Muscle layer of colon (tissue), 2 donors: ENCODE data around the gene APOM.

Experiments
- H3K27ac ChIP-seq: one replicate; pipeline ENCODE4 v1.7.0; 2013; ENCODE audit warnings: low read depth, mild to moderate bottlenecking, low read length, moderate library complexity
- H3K27me3 ChIP-seq, 2 donors: one replicate each; pipeline ENCODE4 v1.7.0; 2013; ENCODE audit warnings: low read length in 2 of 2, mild to moderate bottlenecking in 2 of 2; ENCODE audit not compliant: insufficient read depth in 2 of 2, control insufficient read depth in 1 of 2
- H3K36me3 ChIP-seq: one replicate; pipeline ENCODE4 v1.7.0; 2013; ENCODE audit warnings: mild to moderate bottlenecking, low read length; ENCODE audit not compliant: insufficient read depth
- H3K4me1 ChIP-seq: one replicate; pipeline ENCODE4 v1.7.0; 2013; ENCODE audit warnings: mild to moderate bottlenecking, low read length; ENCODE audit not compliant: insufficient read depth
- H3K4me3 ChIP-seq, 2 donors: one replicate each; pipeline ENCODE4 v1.7.0; 2013; ENCODE audit warnings: low read length in 2 of 2, low read depth in 1 of 2, mild to moderate bottlenecking in 1 of 2, moderate library complexity in 1 of 2
- H3K9ac ChIP-seq: one replicate; pipeline ENCODE4 v1.7.0; 2013; ENCODE audit warnings: low read length
- H3K9me3 ChIP-seq: one replicate; pipeline ENCODE4 v1.7.0; 2013; ENCODE audit warnings: mild to moderate bottlenecking, low read length
- donor health status: abdominal sarcoma.
- donor health status: Adenocarcinoma of cecum.

The APOM gene

DNA sequence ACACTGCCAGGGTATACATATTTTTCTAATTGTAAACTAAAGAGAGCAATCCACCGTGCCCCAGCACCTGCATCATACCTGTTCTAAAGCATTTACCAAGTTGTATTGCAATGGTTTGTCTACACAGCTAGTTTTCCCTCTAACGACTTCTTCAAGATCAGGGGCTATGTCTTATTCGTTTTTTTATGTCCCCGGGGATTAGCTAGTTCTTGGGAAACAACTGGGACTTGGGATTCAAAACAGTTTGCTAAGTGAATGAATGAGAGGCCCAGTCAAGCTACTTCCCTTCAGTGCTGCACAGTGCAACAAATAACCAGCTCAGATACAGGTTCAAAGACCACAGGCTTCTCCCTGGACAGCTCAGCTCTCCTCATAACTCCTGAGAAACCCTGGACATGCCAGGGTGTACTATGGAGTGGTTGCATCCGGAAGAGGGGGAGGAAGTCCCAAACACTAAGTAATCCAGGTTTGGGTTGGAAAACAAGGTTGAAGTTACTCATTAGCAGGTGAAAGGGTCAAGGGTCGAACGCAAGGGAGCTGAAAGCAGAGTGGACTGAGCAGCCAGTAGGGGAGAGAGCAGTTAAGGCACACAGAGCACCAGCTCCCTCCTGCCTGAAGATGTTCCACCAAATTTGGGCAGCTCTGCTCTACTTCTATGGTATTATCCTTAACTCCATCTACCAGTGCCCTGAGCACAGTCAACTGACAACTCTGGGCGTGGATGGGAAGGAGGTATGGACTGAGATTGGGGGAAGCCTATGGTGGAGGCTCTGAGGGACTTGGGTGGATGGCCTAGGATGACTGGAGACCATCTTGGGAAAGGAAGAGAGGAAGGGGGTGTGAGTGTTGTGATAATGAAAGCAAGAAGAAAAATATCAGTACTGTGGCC, at the start of gene APOM:
APOM (plus strand) TSS at position 546 of the 889 bp plus-strand sequence; CDS start at position 619, 73 bp downstream.
- peaks cover 51% of the 10 kb centered on the region for H3K4me1 ChIP-seq
- peaks cover 14% of the 10 kb centered on the region for H3K36me3 ChIP-seq
- no peaks in the 10 kb centered on the region for H3K27me3 ChIP-seq
- H3K4me3 ChIP-seq = no peak within 1 kb of the TSS
- no peak within 1 kb of the TSS for H3K27ac ChIP-seq
- H3K9me3 ChIP-seq = no peaks in the 10 kb centered on the region
- H3K9ac ChIP-seq = no peak within 1 kb of the TSS

DNA sequence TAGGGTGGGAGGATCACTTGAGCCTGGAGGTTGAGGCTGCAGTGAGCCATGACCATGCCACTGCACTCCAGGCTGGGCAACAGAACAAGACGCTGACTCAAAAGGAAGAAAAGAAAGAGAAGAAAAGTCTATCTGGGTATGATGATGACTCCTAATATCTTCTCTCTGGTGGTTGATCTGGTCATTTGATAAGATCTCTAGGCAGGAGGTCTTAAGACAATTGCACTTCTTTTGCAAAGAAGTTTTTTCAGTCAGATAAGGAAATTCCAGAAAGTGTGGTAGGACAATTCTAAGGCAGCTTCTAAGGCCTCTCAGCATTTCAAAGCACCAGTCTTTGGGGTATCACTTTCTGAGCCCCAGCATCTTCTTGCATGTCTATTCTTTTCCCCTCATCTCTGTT, 48.4 kb upstream of the APOM start:
- no peaks in the 10 kb centered on the region for H3K27me3 ChIP-seq
- H3K27ac ChIP-seq = no peak overlapping the region
- H3K4me3 ChIP-seq = no peak overlapping the region
- no peaks in the 10 kb centered on the region for H3K4me1 ChIP-seq
- no peak overlapping the region for H3K9ac ChIP-seq
- no peaks in the 10 kb centered on the region for H3K36me3 ChIP-seq
- H3K9me3 ChIP-seq = no peaks in the 10 kb centered on the region

DNA sequence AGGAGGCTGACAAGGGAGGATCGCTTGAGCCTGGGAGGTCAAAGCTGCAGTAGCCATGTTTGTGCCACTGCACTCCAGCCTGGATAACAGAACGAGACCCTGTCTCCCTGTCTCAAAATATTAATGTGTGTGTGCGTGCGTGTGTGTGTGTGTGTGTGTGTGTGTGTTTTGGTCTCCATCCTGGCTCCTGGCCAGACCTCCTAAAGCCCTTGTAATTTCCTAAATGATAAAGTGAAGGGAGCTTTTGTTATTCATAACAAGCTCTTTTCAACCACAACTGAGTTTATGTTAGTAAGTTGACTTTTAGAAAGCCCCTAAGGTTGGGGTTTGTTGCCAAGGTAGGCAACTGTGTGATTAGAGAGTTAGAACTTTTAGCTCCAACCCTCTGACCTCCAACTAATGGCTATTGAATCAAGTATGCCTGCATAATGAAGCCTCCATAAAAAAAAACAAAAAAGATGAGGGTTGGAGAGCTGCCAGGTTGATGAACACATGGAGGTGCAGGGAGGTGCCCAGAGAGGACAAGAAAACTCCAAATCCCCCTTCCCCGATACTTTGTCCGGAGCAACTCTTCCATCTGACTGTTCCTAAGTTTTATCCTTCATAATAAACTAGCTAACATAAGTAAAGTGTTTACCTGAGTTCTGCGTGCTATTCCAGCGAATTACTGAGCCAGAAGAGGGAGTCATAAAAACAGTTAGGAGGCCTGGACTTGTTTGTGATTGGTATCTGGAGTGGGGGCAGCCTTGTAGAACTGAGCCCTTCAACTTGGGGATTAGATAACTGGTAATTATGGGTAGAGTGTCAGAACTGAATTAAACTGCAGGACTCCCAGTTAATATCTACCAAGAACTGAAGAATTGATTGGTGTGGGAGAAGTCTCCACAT, 45.9 kb upstream of the APOM start:
- no peaks in the 10 kb centered on the region for H3K27me3 ChIP-seq
- H3K4me1 ChIP-seq = no peaks in the 10 kb centered on the region
- no peak overlapping the region for H3K4me3 ChIP-seq
- no peaks in the 10 kb centered on the region for H3K9me3 ChIP-seq
- H3K27ac ChIP-seq = no peak overlapping the region
- no peaks in the 10 kb centered on the region for H3K36me3 ChIP-seq
- H3K9ac ChIP-seq = no peak overlapping the region

DNA sequence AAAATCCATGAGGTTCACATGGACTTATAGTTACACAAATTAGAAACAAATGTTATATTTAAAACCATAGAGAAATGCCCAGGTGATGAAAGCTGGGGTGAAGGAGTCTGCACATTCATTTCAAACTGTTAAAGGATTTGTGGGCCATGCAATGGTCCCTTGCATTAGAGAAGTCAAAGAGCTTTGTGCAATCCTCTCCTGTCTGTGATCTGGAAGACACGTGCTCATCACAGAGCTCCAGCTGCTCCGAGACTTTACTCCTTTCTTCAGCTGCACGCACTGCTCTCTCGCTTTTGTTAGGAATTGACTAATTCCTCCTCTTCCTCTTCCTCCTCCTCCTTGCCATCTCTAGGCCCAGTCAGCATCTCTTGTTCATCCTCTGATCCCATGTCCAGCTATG, 44.7 kb upstream of the APOM start:
- H3K4me3 ChIP-seq = no peak overlapping the region
- H3K27me3 ChIP-seq = no peaks in the 10 kb centered on the region
- H3K27ac ChIP-seq = no peak overlapping the region
- H3K9me3 ChIP-seq = no peaks in the 10 kb centered on the region
- no peak overlapping the region for H3K9ac ChIP-seq
- no peaks in the 10 kb centered on the region for H3K4me1 ChIP-seq
- H3K36me3 ChIP-seq = no peaks in the 10 kb centered on the region

DNA sequence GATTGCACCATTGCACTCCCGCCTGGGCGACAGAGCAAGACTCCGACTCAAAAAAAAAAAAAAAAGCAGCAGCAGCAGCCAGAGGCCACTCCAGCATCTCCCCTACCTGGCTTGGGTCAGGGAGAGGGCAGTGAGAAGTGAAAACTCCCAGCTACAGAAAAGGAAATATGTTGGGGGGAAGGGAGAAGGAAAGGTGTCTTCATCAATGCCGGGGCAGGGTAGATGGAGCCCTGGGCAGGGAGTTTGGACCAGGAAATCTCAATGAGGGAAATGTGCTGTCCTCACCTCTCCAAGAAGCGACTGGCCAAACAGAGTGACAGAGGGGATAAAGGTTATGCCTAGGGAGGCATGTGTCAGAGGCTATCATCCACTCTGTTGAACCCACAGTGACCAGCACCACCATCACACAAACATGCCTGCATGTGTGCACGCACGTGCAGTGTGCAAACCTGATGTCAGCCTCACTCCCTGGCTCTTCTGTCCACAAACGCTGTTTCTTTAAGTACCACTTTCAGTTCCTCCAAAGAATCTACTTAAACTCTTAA, 41.5 kb upstream of the APOM start:
- Histone ChIP-seq H3K36me3 (no peaks in the 10 kb centered on the region), H3K9me3 (no peaks in the 10 kb centered on the region), H3K27me3 (no peaks in the 10 kb centered on the region), H3K9ac (no peak overlapping the region), H3K27ac (no peak overlapping the region), H3K4me1 (no peaks in the 10 kb centered on the region), H3K4me3 (no peak overlapping the region)

DNA sequence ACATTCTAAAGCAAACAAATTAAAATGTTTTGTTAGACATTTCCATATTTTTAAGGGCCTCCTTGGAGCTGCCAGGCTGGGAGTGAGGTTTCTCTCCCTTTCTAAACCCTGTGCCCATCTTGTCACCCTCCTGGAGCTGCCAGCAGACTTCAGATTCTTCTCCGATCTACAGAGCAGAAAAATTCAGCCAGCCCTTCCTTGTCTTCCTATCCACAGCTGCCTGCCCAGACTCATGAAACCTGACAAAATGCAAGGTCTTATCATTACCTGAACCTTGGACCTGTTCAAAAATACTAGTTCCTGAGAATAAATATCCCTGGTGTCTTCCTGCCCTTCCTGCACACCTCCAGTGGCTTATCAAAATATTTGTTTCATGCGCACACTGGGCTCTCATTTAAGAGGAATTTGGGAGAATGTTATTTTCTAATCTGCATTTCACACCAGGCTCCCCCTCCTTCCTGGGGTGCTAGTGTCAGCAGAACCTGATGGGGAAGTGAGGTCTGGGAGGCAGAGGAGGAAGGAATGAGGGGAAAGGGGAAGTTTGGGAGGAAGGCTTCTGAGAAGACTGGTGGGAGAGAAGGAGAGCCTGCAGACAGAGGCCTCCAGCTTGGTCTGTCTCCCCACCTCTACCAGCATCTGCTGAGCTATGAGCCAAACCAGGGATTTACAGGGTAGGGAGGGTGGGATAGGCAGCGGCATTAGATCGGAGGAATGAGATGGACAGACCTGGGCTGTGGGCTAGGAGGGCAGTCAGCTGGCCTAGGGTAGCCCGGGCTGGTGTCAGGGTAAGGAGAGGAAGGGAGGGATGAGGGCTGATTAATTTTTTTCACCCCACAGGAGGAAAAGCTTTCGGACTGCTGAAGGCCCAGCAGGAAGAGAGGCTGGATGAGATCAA, 40.8 kb upstream of the APOM start, which contains the start of gene AIF1:
AIF1 (plus strand) TSS at position 551 of the 895 bp plus-strand sequence; CDS start at position 647, 96 bp downstream.
- Histone ChIP-seq H3K4me1 (no peaks in the 10 kb centered on the region), H3K27me3 (no peaks in the 10 kb centered on the region), H3K4me3 (no peak within 1 kb of the TSS), H3K27ac (peak within 1 kb of the TSS; percentile 24), H3K9me3 (no peaks in the 10 kb centered on the region), H3K36me3 (no peaks in the 10 kb centered on the region), H3K9ac (no peak within 1 kb of the TSS)

DNA sequence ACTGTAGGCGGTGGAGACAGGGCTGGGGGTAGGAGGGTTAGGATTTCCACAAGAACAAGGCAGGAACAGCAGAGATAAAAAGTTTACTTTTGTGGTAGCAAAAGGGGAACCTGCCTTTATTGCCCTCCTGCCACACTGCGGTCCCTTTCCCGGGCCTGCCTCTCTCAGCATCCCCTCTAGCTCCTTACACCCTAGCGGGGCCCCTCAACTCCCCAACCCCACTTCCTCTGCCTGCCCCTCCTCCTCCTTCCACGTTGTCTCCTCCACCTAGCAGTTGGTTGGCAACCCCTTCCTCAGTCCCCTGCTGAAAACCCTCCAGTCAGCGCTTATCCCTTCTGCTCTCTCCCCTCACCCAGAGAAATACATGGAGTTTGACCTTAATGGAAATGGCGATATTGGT, 39.9 kb upstream of the APOM start:
- Histone ChIP-seq H3K9ac (no peak overlapping the region), H3K4me3 (no peak overlapping the region), H3K27ac (peak overlapping the region; percentile 19)

DNA sequence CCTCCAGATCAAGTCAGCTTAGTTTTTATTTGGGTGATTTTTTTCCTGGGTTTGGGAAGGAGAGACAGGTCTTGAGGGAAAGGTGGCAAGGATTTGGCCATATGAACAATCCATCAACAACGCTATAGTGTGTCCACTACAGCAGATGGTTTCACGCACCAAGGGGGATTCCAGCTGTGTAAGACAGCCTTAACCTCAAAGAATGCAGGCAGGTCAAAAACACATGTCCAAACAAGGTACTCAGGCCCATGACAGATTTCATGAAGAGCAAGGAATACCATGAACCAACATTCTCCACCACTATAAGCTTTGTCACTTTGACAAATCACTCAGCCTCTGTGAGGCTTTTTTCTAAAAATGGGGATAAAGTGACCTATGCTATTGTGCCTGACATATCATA, 38.7 kb upstream of the APOM start:
- Histone ChIP-seq H3K4me3 (no peak overlapping the region), H3K27ac (no peak overlapping the region), H3K9me3 (no peaks in the 10 kb centered on the region), H3K9ac (no peak overlapping the region), H3K36me3 (no peaks in the 10 kb centered on the region), H3K4me1 (peaks cover 8% of the 10 kb centered on the region), H3K27me3 (no peaks in the 10 kb centered on the region)

More for the DNA sequence above, 39.9 kb upstream of the APOM start:
- no peaks in the 10 kb centered on the region for H3K36me3 ChIP-seq
- no peaks in the 10 kb centered on the region for H3K4me1 ChIP-seq
- no peaks in the 10 kb centered on the region for H3K27me3 ChIP-seq
- no peaks in the 10 kb centered on the region for H3K9me3 ChIP-seq

DNA sequence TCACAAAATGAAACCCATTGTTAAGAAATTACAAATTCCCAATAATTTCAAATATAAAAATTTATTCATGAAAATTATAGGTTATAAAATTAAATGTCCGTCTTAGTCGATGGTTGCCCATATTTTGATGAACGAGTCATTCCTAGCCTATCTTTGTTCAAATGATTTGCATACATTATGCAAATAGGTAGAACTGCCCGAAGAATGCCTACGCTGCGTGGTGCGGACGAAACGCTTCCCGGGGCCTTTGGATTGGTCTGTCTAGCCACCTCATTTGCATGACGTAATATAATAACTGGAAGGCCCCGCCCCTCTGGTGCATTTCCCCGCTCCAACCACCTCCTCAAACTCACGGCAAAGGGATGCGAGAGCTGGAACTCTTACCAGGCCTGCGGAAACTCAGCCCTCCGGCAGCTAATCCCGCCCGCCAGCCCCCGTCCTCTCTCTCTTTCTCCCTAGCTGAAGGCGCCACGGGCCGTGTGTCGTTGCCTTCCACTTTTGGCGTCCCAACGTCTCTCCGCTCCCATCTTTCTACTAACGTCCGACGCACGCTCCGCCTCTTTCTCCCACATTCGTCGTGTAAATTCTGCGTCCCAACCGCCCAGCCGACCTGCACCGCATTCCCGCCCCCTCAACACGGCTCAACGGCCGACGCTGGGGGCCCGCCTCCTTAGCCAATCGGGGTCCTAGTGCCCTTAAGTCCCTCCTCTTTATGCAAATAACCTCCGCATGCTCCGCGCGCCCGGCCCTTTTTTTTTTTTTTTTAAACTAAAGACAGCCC, 35.7 kb upstream of the APOM start:
- H3K4me3 ChIP-seq = peak overlapping the region; percentile 58 to 64

More for the DNA sequence above, 35.7 kb upstream of the APOM start:
- Histone ChIP-seq H3K27ac (peak overlapping the region; percentile 94), H3K4me1 (peaks cover 18% of the 10 kb centered on the region), H3K27me3 (no peaks in the 10 kb centered on the region), H3K9me3 (no peaks in the 10 kb centered on the region), H3K9ac (peak overlapping the region; percentile 65), H3K36me3 (peaks cover 19% of the 10 kb centered on the region)
